ENCODE data around the gene FAM107A. TPM values are rescaled to one million over a fixed set of nuclear protein-coding genes. Genes with fewer than 3 reads are reported as not detected.

The FAM107A gene
- total and polyA plus RNA-seq, 2 of the 13 experiments (the other 11 are each of a cell fraction or from before 2014, with no cell fraction given), result not detected

DNA sequence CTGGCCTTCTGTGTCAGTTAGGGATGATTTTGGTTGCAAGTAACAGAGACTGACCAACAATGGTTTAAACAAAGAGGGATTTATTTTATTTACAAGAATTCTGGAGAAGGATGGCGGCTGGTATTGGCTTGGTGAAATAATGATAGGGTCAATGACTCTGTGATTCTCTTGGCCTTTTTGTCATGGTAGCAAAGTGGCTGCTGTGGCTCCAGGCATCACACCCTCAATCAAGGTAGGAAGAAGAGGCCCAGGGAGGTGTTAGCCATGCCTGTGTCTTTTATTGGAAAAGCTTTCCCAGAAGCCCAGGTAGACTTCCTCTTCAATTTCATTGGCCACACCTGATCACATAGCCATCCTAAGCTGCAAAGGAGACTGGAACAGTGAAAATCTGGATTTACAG lies 13.1 kb downstream of the FAM107A start (continued):
- TF ChIP-seq, protein P1, sequence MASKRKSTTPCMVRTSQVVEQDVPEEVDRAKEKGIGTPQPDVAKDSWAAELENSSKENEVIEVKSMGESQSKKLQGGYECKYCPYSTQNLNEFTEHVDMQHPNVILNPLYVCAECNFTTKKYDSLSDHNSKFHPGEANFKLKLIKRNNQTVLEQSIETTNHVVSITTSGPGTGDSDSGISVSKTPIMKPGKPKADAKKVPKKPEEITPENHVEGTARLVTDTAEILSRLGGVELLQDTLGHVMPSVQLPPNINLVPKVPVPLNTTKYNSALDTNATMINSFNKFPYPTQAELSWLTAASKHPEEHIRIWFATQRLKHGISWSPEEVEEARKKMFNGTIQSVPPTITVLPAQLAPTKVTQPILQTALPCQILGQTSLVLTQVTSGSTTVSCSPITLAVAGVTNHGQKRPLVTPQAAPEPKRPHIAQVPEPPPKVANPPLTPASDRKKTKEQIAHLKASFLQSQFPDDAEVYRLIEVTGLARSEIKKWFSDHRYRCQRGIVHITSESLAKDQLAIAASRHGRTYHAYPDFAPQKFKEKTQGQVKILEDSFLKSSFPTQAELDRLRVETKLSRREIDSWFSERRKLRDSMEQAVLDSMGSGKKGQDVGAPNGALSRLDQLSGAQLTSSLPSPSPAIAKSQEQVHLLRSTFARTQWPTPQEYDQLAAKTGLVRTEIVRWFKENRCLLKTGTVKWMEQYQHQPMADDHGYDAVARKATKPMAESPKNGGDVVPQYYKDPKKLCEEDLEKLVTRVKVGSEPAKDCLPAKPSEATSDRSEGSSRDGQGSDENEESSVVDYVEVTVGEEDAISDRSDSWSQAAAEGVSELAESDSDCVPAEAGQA (IDR thresholded peaks at IDR 0.05; ENCODE audit: low read depth), result no peak
- TF ChIP-seq, protein P1 (CRISPR knock-in tag; IDR thresholded peaks at IDR 0.05; ENCODE audit: borderline replicate concordance), result no peak
- TF ChIP-seq, protein P2, sequence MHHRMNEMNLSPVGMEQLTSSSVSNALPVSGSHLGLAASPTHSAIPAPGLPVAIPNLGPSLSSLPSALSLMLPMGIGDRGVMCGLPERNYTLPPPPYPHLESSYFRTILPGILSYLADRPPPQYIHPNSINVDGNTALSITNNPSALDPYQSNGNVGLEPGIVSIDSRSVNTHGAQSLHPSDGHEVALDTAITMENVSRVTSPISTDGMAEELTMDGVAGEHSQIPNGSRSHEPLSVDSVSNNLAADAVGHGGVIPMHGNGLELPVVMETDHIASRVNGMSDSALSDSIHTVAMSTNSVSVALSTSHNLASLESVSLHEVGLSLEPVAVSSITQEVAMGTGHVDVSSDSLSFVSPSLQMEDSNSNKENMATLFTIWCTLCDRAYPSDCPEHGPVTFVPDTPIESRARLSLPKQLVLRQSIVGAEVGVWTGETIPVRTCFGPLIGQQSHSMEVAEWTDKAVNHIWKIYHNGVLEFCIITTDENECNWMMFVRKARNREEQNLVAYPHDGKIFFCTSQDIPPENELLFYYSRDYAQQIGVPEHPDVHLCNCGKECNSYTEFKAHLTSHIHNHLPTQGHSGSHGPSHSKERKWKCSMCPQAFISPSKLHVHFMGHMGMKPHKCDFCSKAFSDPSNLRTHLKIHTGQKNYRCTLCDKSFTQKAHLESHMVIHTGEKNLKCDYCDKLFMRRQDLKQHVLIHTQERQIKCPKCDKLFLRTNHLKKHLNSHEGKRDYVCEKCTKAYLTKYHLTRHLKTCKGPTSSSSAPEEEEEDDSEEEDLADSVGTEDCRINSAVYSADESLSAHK (CRISPR knock-in tag; IDR thresholded peaks at IDR 0.05; ENCODE audit: borderline replicate concordance), result no peak

Data from HepG2 (cell line).